ENCODE data around the gene RPS6KL1.

The RPS6KL1 gene

DNA sequence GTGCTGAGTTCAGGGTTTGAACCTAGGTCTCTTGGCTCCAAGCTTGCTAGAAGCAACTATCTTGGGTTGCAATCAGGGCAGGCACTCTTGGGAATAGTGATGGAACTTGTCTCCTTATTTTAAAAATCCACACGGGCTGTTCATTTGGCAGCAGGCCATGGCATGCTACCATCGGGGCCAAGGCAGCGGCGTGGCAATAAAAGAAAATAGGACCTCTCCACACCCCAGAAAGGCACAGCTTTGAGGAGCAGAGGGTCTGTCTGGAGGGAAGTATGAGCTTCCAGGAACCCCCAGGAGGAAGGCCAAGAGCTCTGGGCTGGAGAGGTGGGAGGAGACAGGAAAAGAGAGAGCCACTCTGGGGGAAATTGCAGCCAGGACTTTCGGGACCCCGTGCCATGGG lies 15.3 kb downstream of the RPS6KL1 start:
- no peak for TF ChIP-seq TEAD4 (IDR thresholded peaks at IDR 0.05)
- TF ChIP-seq CREB1 (IDR thresholded peaks at IDR 0.05; ENCODE audit: low read depth) = no peak
- no peak for TF ChIP-seq RAD21 (IDR thresholded peaks at IDR 0.05; ENCODE audit: low read depth)
- TF ChIP-seq, protein P1, sequence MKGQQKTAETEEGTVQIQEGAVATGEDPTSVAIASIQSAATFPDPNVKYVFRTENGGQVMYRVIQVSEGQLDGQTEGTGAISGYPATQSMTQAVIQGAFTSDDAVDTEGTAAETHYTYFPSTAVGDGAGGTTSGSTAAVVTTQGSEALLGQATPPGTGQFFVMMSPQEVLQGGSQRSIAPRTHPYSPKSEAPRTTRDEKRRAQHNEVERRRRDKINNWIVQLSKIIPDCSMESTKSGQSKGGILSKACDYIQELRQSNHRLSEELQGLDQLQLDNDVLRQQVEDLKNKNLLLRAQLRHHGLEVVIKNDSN (IDR thresholded peaks at IDR 0.05) = no peak
- TF ChIP-seq EP300 (IDR thresholded peaks at IDR 0.05; ENCODE audit: borderline replicate concordance) = no peak
- TF ChIP-seq EGR1 (IDR thresholded peaks at IDR 0.05) = no peak

- TF ChIP-seq REST (IDR thresholded peaks at IDR 0.05; ENCODE audit: low read depth) (no peak), YY1 (IDR thresholded peaks at IDR 0.05; ENCODE audit: low read depth) (no peak), EP300 (IDR thresholded peaks at IDR 0.05; ENCODE audit: borderline replicate concordance) (no peak), FOXM1 (IDR thresholded peaks at IDR 0.05; ENCODE audit: borderline replicate concordance, low read depth) (no peak), TAF1 (IDR thresholded peaks at IDR 0.05; ENCODE audit: low read depth) (no peak), TEAD4 (IDR thresholded peaks at IDR 0.05) (no peak), ZBTB7A (IDR thresholded peaks at IDR 0.05; ENCODE audit: low read depth) (no peak), MAX (IDR thresholded peaks at IDR 0.05) (no peak), CEBPB (IDR thresholded peaks at IDR 0.05) (no peak), RAD21 (IDR thresholded peaks at IDR 0.05; ENCODE audit: low read depth) (no peak)
- TF ChIP-seq, protein P1 (IDR thresholded peaks at IDR 0.05) = no peak
Observed at GRCh38 chr14:74906925-74907521, 16.0 kb downstream of the RPS6KL1 start.

- peak; percentile 63 for TF ChIP-seq RAD21 (IDR thresholded peaks at IDR 0.05; ENCODE audit: low read depth)
- no peak for TF ChIP-seq FOXM1 (IDR thresholded peaks at IDR 0.05; ENCODE audit: borderline replicate concordance, low read depth)
- TF ChIP-seq MAX (IDR thresholded peaks at IDR 0.05) = peak; percentile 86
- TF ChIP-seq, protein P1 (IDR thresholded peaks at IDR 0.05) = peak; percentile 80
- no peak for TF ChIP-seq CEBPB (IDR thresholded peaks at IDR 0.05)
- TF ChIP-seq NFIC (IDR thresholded peaks at IDR 0.05) = peak; percentile 26; the same call in 1 of the 2 replicates
- TF ChIP-seq EGR1 (IDR thresholded peaks at IDR 0.05) = no peak
- TF ChIP-seq CREB1 (IDR thresholded peaks at IDR 0.05; ENCODE audit: low read depth) = no peak
Observed at GRCh38 chr14:74905595-74906142, 17.4 kb downstream of the RPS6KL1 start.

DNA sequence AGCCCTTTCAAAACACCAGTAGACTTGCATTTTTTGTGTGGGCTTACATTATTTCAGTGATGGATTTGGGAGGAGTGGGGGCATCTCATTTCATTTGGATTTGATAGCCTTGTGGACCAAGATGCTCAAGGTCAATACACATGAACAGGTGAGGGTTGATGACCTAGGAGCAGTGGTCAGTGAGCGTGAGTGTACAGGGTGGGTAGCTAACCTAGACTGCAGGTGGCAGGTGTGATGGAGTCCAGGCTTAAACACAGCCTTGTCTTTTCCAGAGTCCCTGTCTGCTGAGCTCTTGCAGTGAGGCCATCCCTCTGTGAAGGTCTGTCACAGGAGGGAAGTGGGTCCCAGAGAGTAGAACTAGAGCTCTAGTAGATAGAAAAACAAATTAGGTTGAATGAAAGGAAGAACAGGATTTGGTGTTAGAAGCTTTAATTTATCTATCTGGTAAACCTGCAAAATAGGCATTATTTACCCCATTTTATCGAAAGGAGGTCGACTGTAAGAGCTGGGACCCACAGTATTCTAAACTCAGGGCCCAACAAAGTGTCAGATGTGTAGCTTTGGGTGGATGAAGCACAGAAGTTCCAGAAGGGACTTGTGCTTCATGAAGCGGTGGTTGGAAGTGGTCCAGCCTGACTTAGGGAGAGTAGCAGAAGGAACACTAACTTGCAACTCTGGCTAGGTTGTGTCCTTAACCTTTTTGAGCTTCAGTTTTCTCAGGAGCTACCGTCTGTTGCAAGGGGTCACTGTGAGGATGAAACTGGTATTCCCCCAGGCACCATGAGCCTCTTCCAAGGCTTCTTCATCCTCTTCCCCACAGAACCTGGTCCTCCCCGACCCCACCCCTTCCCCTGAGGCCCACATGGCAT lies 18.2 kb downstream of the RPS6KL1 start:
- TF ChIP-seq ZBTB7A (IDR thresholded peaks at IDR 0.05; ENCODE audit: low read depth) (no peak), EGR1 (IDR thresholded peaks at IDR 0.05) (no peak), TCF12 (IDR thresholded peaks at IDR 0.05; ENCODE audit: low read depth) (no peak), EP300 (IDR thresholded peaks at IDR 0.05; ENCODE audit: borderline replicate concordance) (no peak), YY1 (IDR thresholded peaks at IDR 0.05; ENCODE audit: low read depth) (no peak), TAF1 (IDR thresholded peaks at IDR 0.05; ENCODE audit: low read depth) (no peak), MAX (IDR thresholded peaks at IDR 0.05) (no peak), CREB1 (IDR thresholded peaks at IDR 0.05; ENCODE audit: low read depth) (no peak), RAD21 (IDR thresholded peaks at IDR 0.05; ENCODE audit: low read depth) (no peak), REST (IDR thresholded peaks at IDR 0.05; ENCODE audit: low read depth) (no peak), NFIC (IDR thresholded peaks at IDR 0.05) (no peak)
- TF ChIP-seq, protein P1 (IDR thresholded peaks at IDR 0.05) = no peak

Data from Ishikawa (cell line).